K562 (cell line): ENCODE data around the gene GLP1R. TPM values are rescaled to one million over a fixed set of nuclear protein-coding genes. Genes with fewer than 3 reads are reported as not detected.
A peak's percentile ranks its signal among the peaks of the same experiment; 100 is the strongest.

ENCODE experiments used
- ATAC-seq: fragments of 200-7000 bp; cut with Tn5 transposase; 3 replicates; pipeline ENCODE4 v1.9.1; 2020; ENCODE audit warnings: moderate library complexity
- BruUV-seq: library from RNA; stranded (reverse); fragments of 400-500 nt; replicated peaks from 2 replicates; lab custom pipeline; 2021; lab: Mats Ljungman, UMichigan
- CTCF ChIA-PET: fragments of 300-600 bp; formaldehyde crosslinking; extraction: SDS; loops from one replicate; lab custom pipeline; 2021; ENCODE audit warnings: low intra/inter-chr PET ratio; lab: Yijun Ruan, JAX
- POLR2A ChIA-PET: fragments of 300-600, 350-650 bp; sonication (Branson Sonifier 250); formaldehyde crosslinking; extraction: SDS; loops from one replicate; lab custom pipeline; 2021; ENCODE audit warnings: antibody characterized with exemption, inconsistent platforms; lab: Yijun Ruan, JAX
- DNase-seq, 4 experiments: peaks; one replicate each; pipeline versions ENCODE4 v3.0.0 to v3.0.0-alpha.2; 2011 to 2018; ENCODE audit warnings: low spot score in 3 of 4, mixed read lengths in 3 of 4; ENCODE audit errors: extremely low read depth in 1 of 4
- FAIRE-seq: peaks from 2 replicates; lab custom pipeline; 2011; peaks lifted over from hg19 to GRCh38; lab: Jason Lieb, UNC
- H2AFZ ChIP-seq: 2 replicates; pipeline ENCODE4 v1.6.0; 2011; ENCODE audit warnings: low read depth, low read length, control low read depth, inconsistent platforms
- H3K27ac ChIP-seq: fragments of 200-600 bp; 3 replicates; pipeline ENCODE4 v1.8.0; 2011; ENCODE audit warnings: low read depth, mild to moderate bottlenecking, control low read depth, inconsistent platforms, low read length, moderate library complexity, mixed read lengths; ENCODE audit errors: extremely low read depth
- H3K27me3 ChIP-seq, 2 experiments: fragments of 300-600 bp in 1 of 2; 2 replicates in 1 of 2; 3 replicates in 1 of 2; pipeline versions ENCODE4 v1.6.0 to v1.8.0; 2011; ENCODE audit warnings: inconsistent platforms in 2 of 2, low read length in 2 of 2, mild to moderate bottlenecking in 1 of 2, mixed read lengths in 1 of 2, moderate library complexity in 1 of 2; ENCODE audit not compliant: control insufficient read depth in 2 of 2, insufficient read depth in 2 of 2
- H3K36me3 ChIP-seq: fragments of 300-600 bp; 3 replicates; pipeline ENCODE4 v1.8.0; 2011; ENCODE audit warnings: mild to moderate bottlenecking, low read length, inconsistent platforms; ENCODE audit not compliant: control insufficient read depth, insufficient read depth
- H3K4me1 ChIP-seq, 2 experiments: fragments of 200-600 bp in 1 of 2; replicated peaks in 1 of 2; 2 replicates in 1 of 2; 3 replicates in 1 of 2; pipeline versions ENCODE4 v1.5.1 to v1.8.0; 2011; ENCODE audit warnings: inconsistent platforms in 2 of 2, low read length in 2 of 2, mild to moderate bottlenecking in 1 of 2, mixed read lengths in 1 of 2, moderate library complexity in 1 of 2; ENCODE audit not compliant: control insufficient read depth in 2 of 2, insufficient read depth in 2 of 2
- H3K4me2 ChIP-seq: 2 replicates; pipeline ENCODE4 v1.6.1; 2011; ENCODE audit warnings: low read length, control low read depth, inconsistent platforms, mixed read lengths; ENCODE audit not compliant: insufficient read depth
- H3K4me3 ChIP-seq: fragments of 200-600 bp; sonication (generic), shearing (Covaris generic); 2 replicates; pipeline ENCODE4 v1.5.1; 2016; ENCODE audit warnings: control low read depth, inconsistent platforms
- H3K79me2 ChIP-seq: fragments of 200-600 bp; 3 replicates; pipeline ENCODE4 v1.8.0; 2011; ENCODE audit warnings: low read length, inconsistent platforms; ENCODE audit not compliant: control insufficient read depth, insufficient read depth
- H3K9ac ChIP-seq, 2 experiments: 2 replicates each; pipeline versions ENCODE4 v1.6.0 to v1.6.1; 2011; ENCODE audit warnings: low read depth in 2 of 2, low read length in 2 of 2, control low read depth in 1 of 2, inconsistent platforms in 1 of 2, mild to moderate bottlenecking in 1 of 2, mixed read lengths in 1 of 2; ENCODE audit not compliant: insufficient read depth in 1 of 2
- H3K9me1 ChIP-seq: one replicate; pipeline ENCODE4 v1.6.0; 2011; ENCODE audit warnings: inconsistent platforms, mild to moderate bottlenecking, low read length, moderate library complexity; ENCODE audit not compliant: control insufficient read depth, insufficient read depth
- H3K9me3 ChIP-seq: replicated peaks from 2 replicates; pipeline ENCODE4 v1.5.1; 2011; ENCODE audit warnings: low read depth, low read length, inconsistent platforms; ENCODE audit not compliant: control insufficient read depth, insufficient read depth
- H4K20me1 ChIP-seq: replicated peaks from 2 replicates; pipeline ENCODE4 v1.6.1; 2011; ENCODE audit warnings: low read length, inconsistent platforms, mixed read lengths; ENCODE audit not compliant: control insufficient read depth, insufficient read depth
- ELF4 ChIP-seq: fragments of 450-650 bp; formaldehyde crosslinking; IDR thresholded peaks from 2 replicates; pipeline ENCODE4 v1.4.0; 2022; ENCODE audit warnings: missing genetic modification characterization
- FOXJ3 ChIP-seq: sonication (generic); formaldehyde crosslinking; IDR thresholded peaks from 2 replicates; pipeline ENCODE4 v1.4.0; 2020; ENCODE audit warnings: mild to moderate bottlenecking, missing genetic modification reagents
- MAZ ChIP-seq, 2 experiments: fragments of 450-650 bp in 1 of 2; sonication (generic) in 1 of 2; formaldehyde crosslinking; IDR thresholded peaks in 1 of 2; conservative IDR thresholded peaks in 1 of 2; 2 replicates each; pipeline versions ENCODE4 v1.4.0 to v1.5.0; 2020; ENCODE audit warnings: mild to moderate bottlenecking in 1 of 2, missing genetic modification reagents in 1 of 2
- MIER1 ChIP-seq: fragments of 450-650 bp; IDR thresholded peaks from 2 replicates; pipeline ENCODE4 v1.6.1; 2016; ENCODE audit warnings: antibody characterized with exemption, mild to moderate bottlenecking, low read depth
- MYNN ChIP-seq, 2 experiments: sonication (generic); formaldehyde crosslinking in 1 of 2; IDR thresholded peaks; 2 replicates each; pipeline versions ENCODE4 v1.5.0 to v1.6.1; 2016 to 2020; ENCODE audit warnings: antibody characterized with exemption in 1 of 2, missing genetic modification reagents in 1 of 2
- OTX1 ChIP-seq: fragments of 450-650 bp; formaldehyde crosslinking; IDR thresholded peaks from 2 replicates; pipeline ENCODE4 v1.4.0; 2022; ENCODE audit warnings: mild to moderate bottlenecking
- ZFPM2 ChIP-seq: fragments of 250-450 bp; sonication (Bioruptor Pico); IDR thresholded peaks from 2 replicates; pipeline ENCODE4 v1.5.1; 2022; ENCODE audit warnings: mild to moderate bottlenecking
- ZNF445 ChIP-seq: fragments of 250-450 bp; sonication (Bioruptor Pico); IDR thresholded peaks from 2 replicates; pipeline ENCODE4 v1.4.0; 2020; ENCODE audit warnings: low read depth, mild to moderate bottlenecking, moderate library complexity
- WGBS: fragments of 100-300 bp; shearing (Covaris generic); methylation state at CpG from one replicate; pipeline ENCODE4 v1.1.6; 2016; ENCODE audit warnings: low coverage, mixed read lengths; ENCODE audit not compliant: insufficient coverage; ENCODE audit errors: missing lambda C conversion rate; 5-methylcytosine and 5-hydroxymethylcytosine counted together
- in situ Hi-C: fragments of 300-500 bp; cut with MboI; formaldehyde crosslinking; loops from 4 replicates; pipeline ENCODE4 v1.15.0; 2018; ENCODE audit warnings: inconsistent platforms, mixed read lengths
- intact Hi-C: fragments of 100-400 bp; cut with micrococcal nuclease; formaldehyde crosslinking; loops from 2 replicates; pipeline ENCODE4 v1.14.2; 2022
- polyA plus RNA-seq, 8 experiments: library from polyadenylated mRNA; depleted of rRNA in 4 of 8; stranded (reverse) in 5 of 8; unstranded in 3 of 8; fragments of >200 nt; fragmentation: Nextera tagmentation in 2 of 8; fragmentation: Illumina TruSeq in 1 of 8; extraction: Ambion mirVana in 2 of 8; extraction: Trizol in 1 of 8; gene quantifications; 2 replicates each; pipeline versions ENCODE4 v1.2.1 to v1.2.3, GENCODE V29; 2011 to 2014; ENCODE audit warnings: inconsistent platforms in 1 of 8, missing spikeins in 1 of 8
- total RNA-seq, 7 experiments: library from RNA; depleted of rRNA in 6 of 7; stranded (reverse); fragments of >200 nt in 6 of 7; fragmentation: Illumina TruSeq in 2 of 7; extraction: Trizol in 2 of 7; gene quantifications; 2 replicates each; pipeline versions ENCODE4 v1.2.1 to v1.2.3, GENCODE V29; 2011 to 2021; ENCODE audit warnings: low replicate concordance in 1 of 7

The GLP1R gene
- total and polyA plus RNA-seq, 9 of the 15 experiments (the other 6 are each of a cell fraction or from before 2014, with no cell fraction given) = not detected

GRCh38 chr6:39051399-39052122, 3.0 kb downstream of the GLP1R start:
- POLR2A ChIA-PET = interaction anchor here (1.1 to 2.2 kb wide), 2 partner anchors 8 to 36 kb away, joined by 3 to 5 read pairs; no protein-coding TSS in a partner anchor
- in situ Hi-C loops = no loop called here
- Histone ChIP-seq H2AFZ (no peak overlapping the region), H3K36me3 (no peaks in the 10 kb centered on the region), H4K20me1 (peaks cover 32% of the 10 kb centered on the region), H3K4me1 (peaks cover 0 to 9% of the 10 kb centered on the region in 2 experiments; a peak in 2 of 5 replicates), H3K9me3 (no peaks in the 10 kb centered on the region), H3K4me2 (no peak overlapping the region), H3K27me3 (peaks cover 34 to 74% of the 10 kb centered on the region in 2 experiments), H3K27ac (no peak overlapping the region; the same call in 2 of the 3 replicates), H3K9me1 (no peaks in the 10 kb centered on the region), H3K9ac (no peak overlapping the region), H3K79me2 (no peaks in the 10 kb centered on the region), H3K4me3 (no peak overlapping the region)
- CTCF ChIA-PET = no interaction called here
- intact Hi-C loops = no loop called here
- no TSS peak for BruUV-seq
- WGBS = 0% methylated on average over 4 of the region's 4 CpGs
- no peak for DNase-seq
- ATAC-seq = no peak; the same call in 2 of the 3 replicates
- FAIRE-seq = peak; percentile 32
- TF ChIP-seq MIER1 (no peak), ELF4 (CRISPR knock-in tag) (0 out of 2 replicates have a peak, but pooled peaks have one; percentile 32), ZNF445 (CRISPR knock-in tag) (no peak), OTX1 (CRISPR knock-in tag) (0 out of 2 replicates have a peak, but pooled peaks have one; percentile 15), MAZ (CRISPR knock-in tag; conservative IDR thresholded peaks at IDR 0.05 in 1 of 2, IDR thresholded peaks at IDR 0.05 in 1 of 2) (peak in 1 of 2 experiments; percentile 21; a peak in 1 of 4 replicates), ZFPM2 (no peak), FOXJ3 (CRISPR knock-in tag) (no peak), MYNN (IDR thresholded peaks at IDR 0.05) (no peak), MYNN (CRISPR knock-in tag; IDR thresholded peaks at IDR 0.05) (no peak)
